ENCODE measurements around the gene ZBTB20. TPM values are rescaled to one million over a fixed set of nuclear protein-coding genes. Genes with fewer than 3 reads are reported as not detected.

Gene ZBTB20
- total RNA-seq, 1 experiment from 2014 or later, result 12.8 TPM

GRCh38 chr3:114356525-114356924 lies 790.6 kb downstream of the ZBTB20 start:
- TF ChIP-seq, protein P1, sequence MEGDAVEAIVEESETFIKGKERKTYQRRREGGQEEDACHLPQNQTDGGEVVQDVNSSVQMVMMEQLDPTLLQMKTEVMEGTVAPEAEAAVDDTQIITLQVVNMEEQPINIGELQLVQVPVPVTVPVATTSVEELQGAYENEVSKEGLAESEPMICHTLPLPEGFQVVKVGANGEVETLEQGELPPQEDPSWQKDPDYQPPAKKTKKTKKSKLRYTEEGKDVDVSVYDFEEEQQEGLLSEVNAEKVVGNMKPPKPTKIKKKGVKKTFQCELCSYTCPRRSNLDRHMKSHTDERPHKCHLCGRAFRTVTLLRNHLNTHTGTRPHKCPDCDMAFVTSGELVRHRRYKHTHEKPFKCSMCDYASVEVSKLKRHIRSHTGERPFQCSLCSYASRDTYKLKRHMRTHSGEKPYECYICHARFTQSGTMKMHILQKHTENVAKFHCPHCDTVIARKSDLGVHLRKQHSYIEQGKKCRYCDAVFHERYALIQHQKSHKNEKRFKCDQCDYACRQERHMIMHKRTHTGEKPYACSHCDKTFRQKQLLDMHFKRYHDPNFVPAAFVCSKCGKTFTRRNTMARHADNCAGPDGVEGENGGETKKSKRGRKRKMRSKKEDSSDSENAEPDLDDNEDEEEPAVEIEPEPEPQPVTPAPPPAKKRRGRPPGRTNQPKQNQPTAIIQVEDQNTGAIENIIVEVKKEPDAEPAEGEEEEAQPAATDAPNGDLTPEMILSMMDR (IDR thresholded peaks at IDR 0.05; ENCODE audit: insufficient read depth in 1 of 2, low read depth in 1 of 2, low read length in 1 of 2, severe bottlenecking in 1 of 2, unreplicated experiment in 1 of 2), result no peak
- H3K27me3 Mint-ChIP-seq (ENCODE audit: insufficient read depth, unreplicated experiment), result no peaks in the 10 kb centered on the region
- H3K27ac Mint-ChIP-seq (ENCODE audit: unreplicated experiment), result no peak overlapping the region
- no peaks in the 10 kb centered on the region for H3K4me1 Mint-ChIP-seq (ENCODE audit: low read depth, unreplicated experiment)
- H3K36me3 Mint-ChIP-seq (ENCODE audit: insufficient read depth, unreplicated experiment), result peaks cover 9% of the 10 kb centered on the region
- ChIA-PET POLR2A (no interaction called here), CTCF (no interaction called here)
- Histone ChIP-seq H3K9me3 (no peaks in the 10 kb centered on the region), H3K36me3 (ENCODE audit: control insufficient read depth, insufficient read depth, low read length) (no peaks in the 10 kb centered on the region), H3K4me1 (no peaks in the 10 kb centered on the region), H3K4me3 (ENCODE audit: low read depth, low read length) (no peak overlapping the region), H3K27me3 (replicated peaks; ENCODE audit: control insufficient read depth, insufficient read depth, low read length) (no peaks in the 10 kb centered on the region)
- no peaks in the 10 kb centered on the region for H3K9me3 Mint-ChIP-seq (ENCODE audit: unreplicated experiment)
- BruUV-seq (replicated peaks), result no TSS peak
- no peak for DNase-seq
- H3K4me3 Mint-ChIP-seq (ENCODE audit: unreplicated experiment), result no peak overlapping the region
- intact Hi-C loops (cut with micrococcal nuclease; ENCODE audit: unreplicated experiment), result no loop called here

DNA sequence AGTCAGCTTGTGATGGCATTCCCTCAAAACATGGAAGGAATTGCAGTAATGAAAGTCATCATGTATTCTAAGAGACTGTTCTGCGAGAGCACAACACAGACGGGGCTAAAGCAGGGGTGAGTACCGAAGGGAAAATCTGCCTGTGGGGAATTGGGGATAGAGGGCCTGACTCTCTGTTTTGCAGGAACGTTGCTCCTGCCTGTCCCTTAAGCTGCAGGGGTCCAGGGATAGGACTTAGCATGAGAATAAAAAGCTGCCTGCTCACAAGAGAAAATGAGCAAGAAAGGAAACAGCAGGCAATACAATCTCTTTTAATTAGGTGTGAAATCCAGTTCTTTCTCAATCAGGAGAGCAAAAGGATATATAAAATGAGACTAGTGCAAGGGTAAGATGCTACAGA lies 791.0 kb downstream of the ZBTB20 start:
- Mint-ChIP-seq H3K4me1 (ENCODE audit: low read depth, unreplicated experiment) (no peaks in the 10 kb centered on the region), H3K36me3 (ENCODE audit: insufficient read depth, unreplicated experiment) (peaks cover 5% of the 10 kb centered on the region), H3K27me3 (ENCODE audit: insufficient read depth, unreplicated experiment) (no peaks in the 10 kb centered on the region), H3K4me3 (ENCODE audit: unreplicated experiment) (no peak overlapping the region), H3K9me3 (ENCODE audit: unreplicated experiment) (no peaks in the 10 kb centered on the region), H3K27ac (ENCODE audit: unreplicated experiment) (no peak overlapping the region)
- Histone ChIP-seq H3K4me1 (no peaks in the 10 kb centered on the region), H3K4me3 (ENCODE audit: low read depth, low read length) (no peak overlapping the region), H3K27me3 (replicated peaks; ENCODE audit: control insufficient read depth, insufficient read depth, low read length) (no peaks in the 10 kb centered on the region), H3K36me3 (ENCODE audit: control insufficient read depth, insufficient read depth, low read length) (no peaks in the 10 kb centered on the region), H3K9me3 (no peaks in the 10 kb centered on the region)
- BruUV-seq (replicated peaks), result no TSS peak
- ChIA-PET POLR2A (no interaction called here), CTCF (no interaction called here)
- TF ChIP-seq, protein P1 (IDR thresholded peaks at IDR 0.05; ENCODE audit: insufficient read depth in 1 of 2, low read depth in 1 of 2, low read length in 1 of 2, severe bottlenecking in 1 of 2, unreplicated experiment in 1 of 2), result no peak
- intact Hi-C loops (cut with micrococcal nuclease; ENCODE audit: unreplicated experiment), result no loop called here
- DNase-seq, result no peak

DNA sequence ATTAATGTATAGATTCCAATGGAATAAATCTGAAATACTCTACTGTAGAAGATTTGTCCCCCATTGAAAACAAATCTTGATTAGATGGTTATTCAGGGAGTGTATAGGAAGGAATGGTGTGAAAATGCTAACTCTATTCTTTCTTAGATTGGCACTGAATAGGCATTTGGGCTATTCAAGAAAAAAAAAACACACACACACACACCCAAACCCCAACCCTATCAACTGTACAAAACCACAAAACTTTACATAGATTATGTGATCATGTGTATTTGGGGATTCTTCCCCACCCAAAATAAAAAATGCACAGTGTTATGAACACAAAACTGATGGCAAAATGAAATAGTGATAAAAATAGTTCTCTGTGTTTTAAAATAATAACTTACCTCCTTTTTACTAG lies 791.4 kb downstream of the ZBTB20 start:
- Mint-ChIP-seq H3K27me3 (ENCODE audit: insufficient read depth, unreplicated experiment) (no peaks in the 10 kb centered on the region), H3K4me1 (ENCODE audit: low read depth, unreplicated experiment) (no peaks in the 10 kb centered on the region), H3K27ac (ENCODE audit: unreplicated experiment) (no peak overlapping the region), H3K36me3 (ENCODE audit: insufficient read depth, unreplicated experiment) (peaks cover 5% of the 10 kb centered on the region), H3K9me3 (ENCODE audit: unreplicated experiment) (no peaks in the 10 kb centered on the region), H3K4me3 (ENCODE audit: unreplicated experiment) (no peak overlapping the region)
- Histone ChIP-seq H3K9me3 (no peaks in the 10 kb centered on the region), H3K36me3 (ENCODE audit: control insufficient read depth, insufficient read depth, low read length) (no peaks in the 10 kb centered on the region), H3K4me1 (no peaks in the 10 kb centered on the region), H3K4me3 (ENCODE audit: low read depth, low read length) (no peak overlapping the region), H3K27me3 (replicated peaks; ENCODE audit: control insufficient read depth, insufficient read depth, low read length) (no peaks in the 10 kb centered on the region)
- CTCF ChIA-PET, result no interaction called here
- intact Hi-C loops (cut with micrococcal nuclease; ENCODE audit: unreplicated experiment), result no loop called here
- POLR2A ChIA-PET, result no interaction called here
- BruUV-seq (replicated peaks), result no TSS peak
- no peak for DNase-seq
- TF ChIP-seq, protein P1 (IDR thresholded peaks at IDR 0.05; ENCODE audit: insufficient read depth in 1 of 2, low read depth in 1 of 2, low read length in 1 of 2, severe bottlenecking in 1 of 2, unreplicated experiment in 1 of 2), result no peak

All from Caco-2 (cell line).